Esophagus muscularis mucosa (tissue), 3 donors: ENCODE results near the gene NUBPL.

Experiments
- POLR2A ChIP-seq: fragments of 450-650 bp; IDR thresholded peaks from one replicate; pipeline ENCODE4 v1.6.1; 2017; ENCODE audit warnings: antibody characterized with exemption, moderate library complexity, mild to moderate bottlenecking, low read depth
- TF ChIP-seq, protein P1 (sequence below), 3 experiments: fragments of 200-600 bp in 2 of 3; fragments of 450-650 bp in 1 of 3; sonication (generic) in 2 of 3; IDR thresholded peaks; one replicate each; pipeline ENCODE4 v1.5.1; 2017 to 2019; ENCODE audit warnings: antibody characterized with exemption in 3 of 3, mild to moderate bottlenecking in 2 of 3, moderate library complexity in 1 of 3

DNA sequence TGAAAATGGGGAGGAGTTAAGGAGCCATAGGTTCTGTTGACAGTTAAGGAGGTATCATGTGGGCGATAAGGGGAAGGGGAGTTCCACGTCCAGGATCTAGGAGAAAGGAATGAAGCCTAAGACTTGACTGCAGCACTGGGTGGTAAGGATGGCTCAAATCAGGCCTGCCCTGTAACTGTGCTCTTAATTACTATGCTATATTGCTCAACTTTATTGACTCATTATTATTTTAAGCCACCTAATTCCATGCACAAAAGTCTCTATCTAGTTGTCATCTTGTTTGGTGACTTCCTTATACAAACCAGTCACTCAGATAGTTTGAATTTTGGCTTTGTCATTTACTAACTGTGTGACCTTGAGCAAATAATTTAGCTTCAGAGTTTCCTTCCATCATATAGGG is 273.8 kb downstream of the NUBPL start:
- TF ChIP-seq POLR2A: no peak
- TF ChIP-seq, protein P1, sequence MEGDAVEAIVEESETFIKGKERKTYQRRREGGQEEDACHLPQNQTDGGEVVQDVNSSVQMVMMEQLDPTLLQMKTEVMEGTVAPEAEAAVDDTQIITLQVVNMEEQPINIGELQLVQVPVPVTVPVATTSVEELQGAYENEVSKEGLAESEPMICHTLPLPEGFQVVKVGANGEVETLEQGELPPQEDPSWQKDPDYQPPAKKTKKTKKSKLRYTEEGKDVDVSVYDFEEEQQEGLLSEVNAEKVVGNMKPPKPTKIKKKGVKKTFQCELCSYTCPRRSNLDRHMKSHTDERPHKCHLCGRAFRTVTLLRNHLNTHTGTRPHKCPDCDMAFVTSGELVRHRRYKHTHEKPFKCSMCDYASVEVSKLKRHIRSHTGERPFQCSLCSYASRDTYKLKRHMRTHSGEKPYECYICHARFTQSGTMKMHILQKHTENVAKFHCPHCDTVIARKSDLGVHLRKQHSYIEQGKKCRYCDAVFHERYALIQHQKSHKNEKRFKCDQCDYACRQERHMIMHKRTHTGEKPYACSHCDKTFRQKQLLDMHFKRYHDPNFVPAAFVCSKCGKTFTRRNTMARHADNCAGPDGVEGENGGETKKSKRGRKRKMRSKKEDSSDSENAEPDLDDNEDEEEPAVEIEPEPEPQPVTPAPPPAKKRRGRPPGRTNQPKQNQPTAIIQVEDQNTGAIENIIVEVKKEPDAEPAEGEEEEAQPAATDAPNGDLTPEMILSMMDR (IDR thresholded peaks at IDR 0.05): no peak
